HG02885 (cell line): ENCODE results near the gene VANGL1.

Experiments used
- ATAC-seq: cut with Tn5 transposase; IDR thresholded peaks from one replicate; pipeline ENCODE4 v1.9.1; 2021; ENCODE audit warnings: mild to moderate bottlenecking; ENCODE audit not compliant: unreplicated experiment, poor library complexity

VANGL1 gene

GRCh38 chr1:115665319-115666096 lies 23.7 kb downstream of the VANGL1 start:
- ATAC-seq = no peak

- ATAC-seq = no peak
Measured at GRCh38 chr1:115666206-115666605, 24.4 kb downstream of the VANGL1 start.

GRCh38 chr1:115666702-115667101 lies 24.9 kb downstream of the VANGL1 start:
- no peak for ATAC-seq

- no peak for ATAC-seq
Measured at GRCh38 chr1:115668579-115668978, 26.8 kb downstream of the VANGL1 start.

- ATAC-seq = no peak
Measured at GRCh38 chr1:115669002-115669673, 27.4 kb downstream of the VANGL1 start.

GRCh38 chr1:115669886-115670285 lies 28.1 kb downstream of the VANGL1 start:
- no peak for ATAC-seq

- no peak for ATAC-seq
Measured at GRCh38 chr1:115670476-115671175, 28.9 kb downstream of the VANGL1 start.

GRCh38 chr1:115671176-115671934 lies 29.6 kb downstream of the VANGL1 start:
- no peak for ATAC-seq

- no peak for ATAC-seq
Measured at GRCh38 chr1:115672224-115673009, 30.6 kb downstream of the VANGL1 start.

GRCh38 chr1:115676498-115677181 lies 34.9 kb downstream of the VANGL1 start:
- ATAC-seq = peak; percentile 39

- ATAC-seq = peak; percentile 38
Measured at GRCh38 chr1:115677182-115677555, 35.4 kb downstream of the VANGL1 start.

- no peak for ATAC-seq
Measured at GRCh38 chr1:115677565-115677964, 35.8 kb downstream of the VANGL1 start.

GRCh38 chr1:115678141-115678540 lies 36.4 kb downstream of the VANGL1 start:
- ATAC-seq = no peak

- no peak for ATAC-seq
Measured at GRCh38 chr1:115679141-115679611, 37.4 kb downstream of the VANGL1 start.

- no peak for ATAC-seq
Measured at GRCh38 chr1:115680730-115681111, 39.0 kb downstream of the VANGL1 start.

- no peak for ATAC-seq
Measured at GRCh38 chr1:115682792-115683191, 41.0 kb downstream of the VANGL1 start.

GRCh38 chr1:115685029-115685705 lies 43.4 kb downstream of the VANGL1 start:
- ATAC-seq = no peak

GRCh38 chr1:115687744-115688143 lies 46.0 kb downstream of the VANGL1 start:
- ATAC-seq = no peak

- ATAC-seq = no peak
Measured at GRCh38 chr1:115690972-115691371, 49.2 kb downstream of the VANGL1 start.
